22Rv1 (cell line): ENCODE data around the gene CSNK1D.

Experiments
- CTCF ChIP-seq: fragments of 450-650 bp; IDR thresholded peaks from 2 replicates; pipeline ENCODE4 v1.5.1; 2017; ENCODE audit warnings: mild to moderate bottlenecking
- ZFX ChIP-seq: fragments of 450-650 bp; IDR thresholded peaks from 2 replicates; pipeline ENCODE4 v1.6.1; 2017; ENCODE audit warnings: antibody characterized with exemption, borderline replicate concordance

- no peak for TF ChIP-seq CTCF
- no peak for TF ChIP-seq ZFX
These were observed 69.6 kb downstream of the CSNK1D start for GRCh38 chr17:82203920-82204319.
